Epidermal melanocyte (primary cell): ENCODE measurements around the gene MIPEP.

Experiments
- DNase-seq: peaks from one replicate; pipeline ENCODE4 v3.0.0; 2011; ENCODE audit warnings: low spot score; ENCODE audit not compliant: insufficient read length

The MIPEP gene

GRCh38 chr13:23855360-23855759, 33.8 kb downstream of the MIPEP start:
- DNase-seq, result no peak

GRCh38 chr13:23852351-23852750, 36.8 kb downstream of the MIPEP start:
- DNase-seq, result no peak

DNA sequence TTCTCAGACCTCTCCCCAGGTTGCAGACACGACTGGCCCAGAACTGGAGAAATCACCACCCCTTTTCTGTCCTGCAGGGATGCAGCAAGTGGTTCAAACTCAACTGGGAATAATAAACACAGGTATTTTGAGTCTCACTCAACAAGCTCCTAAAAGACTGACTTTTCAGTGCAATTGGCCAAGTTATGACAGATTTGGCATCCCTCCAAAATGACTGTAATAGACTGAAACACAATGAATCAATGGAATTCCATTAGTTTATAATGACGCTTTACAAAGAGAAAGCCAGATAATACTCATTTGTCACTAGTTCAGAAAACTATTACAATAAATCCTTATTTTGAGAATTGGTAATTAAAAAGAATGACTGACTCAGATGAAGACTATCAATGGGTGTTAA, 38.1 kb downstream of the MIPEP start:
- no peak for DNase-seq

GRCh38 chr13:23850134-23850533, 39.1 kb downstream of the MIPEP start:
- no peak for DNase-seq

DNA sequence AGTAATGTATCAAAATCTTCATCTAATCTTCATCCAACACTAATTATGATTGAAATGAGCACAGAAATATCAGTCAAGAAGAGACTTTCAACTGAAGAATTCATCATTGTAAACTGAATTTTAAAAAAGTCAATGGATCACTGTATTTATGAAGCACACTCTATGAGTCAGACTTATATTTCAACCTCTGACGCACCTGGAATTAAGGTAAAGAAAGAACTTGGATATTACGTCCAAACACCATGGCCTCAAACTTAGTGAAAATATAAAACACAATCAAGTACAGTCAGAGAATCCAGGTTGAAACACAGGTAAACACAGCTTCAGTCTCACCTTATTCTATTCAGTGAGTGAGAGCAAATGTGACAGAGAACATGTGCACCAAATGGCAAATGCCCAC, 39.5 kb downstream of the MIPEP start:
- DNase-seq, result no peak

DNA sequence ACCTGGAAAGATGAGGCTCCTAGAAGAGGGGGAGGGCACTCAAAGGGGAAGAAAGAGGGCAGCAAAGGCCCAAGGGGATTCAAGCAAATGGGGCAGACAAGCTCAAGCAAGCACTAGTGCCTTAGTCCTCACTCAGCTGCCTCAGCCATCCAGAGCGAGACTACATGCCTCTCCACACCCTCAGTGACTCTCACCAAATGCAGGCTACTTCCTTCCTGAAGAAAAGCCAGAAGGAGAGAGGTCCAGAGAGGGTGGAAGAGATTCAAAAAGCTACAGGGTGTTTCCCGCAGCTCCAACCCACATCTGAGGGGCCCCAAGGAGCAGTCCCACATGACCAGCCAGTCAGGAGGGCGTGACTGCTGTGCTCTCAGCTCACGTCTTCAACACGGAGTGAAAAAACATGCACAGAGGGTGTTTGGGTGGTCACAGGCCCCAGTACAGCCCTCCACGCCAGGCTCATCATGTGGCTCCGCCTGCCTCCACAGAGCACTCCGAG, 40.5 kb downstream of the MIPEP start:
- no peak for DNase-seq

GRCh38 chr13:23848019-23848418, 41.2 kb downstream of the MIPEP start:
- no peak for DNase-seq

DNA sequence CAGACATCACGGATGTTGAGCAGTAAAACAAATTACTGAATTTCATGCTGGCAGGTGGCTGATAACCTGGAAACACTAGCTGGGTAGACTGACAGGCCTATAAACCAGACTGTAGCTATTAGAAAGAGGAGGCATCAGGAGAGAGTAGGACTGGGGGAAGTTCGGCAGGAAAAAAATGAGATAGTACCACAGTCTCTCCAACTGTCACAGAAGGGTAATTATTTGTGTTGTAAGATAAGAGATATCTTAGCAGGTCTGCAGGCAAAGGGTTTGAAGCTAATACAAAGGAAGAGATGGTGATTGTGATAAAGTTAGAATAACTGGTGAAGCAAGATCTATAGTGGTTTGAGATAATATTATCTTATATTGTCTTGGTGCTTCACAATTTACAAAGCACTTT, 41.7 kb downstream of the MIPEP start:
- DNase-seq, result no peak

DNA sequence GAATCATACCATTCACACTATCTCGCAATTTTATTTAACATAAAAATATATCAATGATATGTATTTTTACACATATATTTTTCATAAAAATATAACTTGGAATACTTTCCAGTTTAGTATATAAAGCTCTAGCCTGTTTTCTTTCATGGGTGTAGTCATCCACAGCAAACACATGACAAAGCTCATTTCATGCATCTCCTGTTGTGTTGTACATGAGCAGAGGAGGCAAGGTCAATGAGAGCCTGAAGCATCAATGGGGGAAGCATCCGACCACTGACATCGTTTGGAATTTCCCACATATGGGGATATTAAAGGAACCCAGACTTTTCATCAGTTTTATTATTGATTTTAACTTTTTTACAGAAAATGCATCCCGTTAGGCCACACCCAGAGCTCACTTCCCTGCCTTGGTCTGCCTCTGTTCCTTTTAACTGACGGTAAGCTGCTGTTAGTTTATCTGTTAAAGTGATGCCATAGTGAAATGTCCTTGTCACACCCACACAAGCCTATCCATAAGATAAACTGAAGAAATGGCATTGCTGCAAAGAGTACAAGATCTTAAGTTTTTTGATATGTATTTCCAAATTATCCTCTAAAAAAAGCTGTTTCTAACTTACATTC, 44.0 kb downstream of the MIPEP start:
- no peak for DNase-seq

- no peak for DNase-seq
Observed at GRCh38 chr13:23844132-23844531, 45.1 kb downstream of the MIPEP start.

GRCh38 chr13:23843436-23843835, 45.8 kb downstream of the MIPEP start:
- no peak for DNase-seq

- no peak for DNase-seq
Observed at GRCh38 chr13:23842406-23842805, 46.8 kb downstream of the MIPEP start.

DNA sequence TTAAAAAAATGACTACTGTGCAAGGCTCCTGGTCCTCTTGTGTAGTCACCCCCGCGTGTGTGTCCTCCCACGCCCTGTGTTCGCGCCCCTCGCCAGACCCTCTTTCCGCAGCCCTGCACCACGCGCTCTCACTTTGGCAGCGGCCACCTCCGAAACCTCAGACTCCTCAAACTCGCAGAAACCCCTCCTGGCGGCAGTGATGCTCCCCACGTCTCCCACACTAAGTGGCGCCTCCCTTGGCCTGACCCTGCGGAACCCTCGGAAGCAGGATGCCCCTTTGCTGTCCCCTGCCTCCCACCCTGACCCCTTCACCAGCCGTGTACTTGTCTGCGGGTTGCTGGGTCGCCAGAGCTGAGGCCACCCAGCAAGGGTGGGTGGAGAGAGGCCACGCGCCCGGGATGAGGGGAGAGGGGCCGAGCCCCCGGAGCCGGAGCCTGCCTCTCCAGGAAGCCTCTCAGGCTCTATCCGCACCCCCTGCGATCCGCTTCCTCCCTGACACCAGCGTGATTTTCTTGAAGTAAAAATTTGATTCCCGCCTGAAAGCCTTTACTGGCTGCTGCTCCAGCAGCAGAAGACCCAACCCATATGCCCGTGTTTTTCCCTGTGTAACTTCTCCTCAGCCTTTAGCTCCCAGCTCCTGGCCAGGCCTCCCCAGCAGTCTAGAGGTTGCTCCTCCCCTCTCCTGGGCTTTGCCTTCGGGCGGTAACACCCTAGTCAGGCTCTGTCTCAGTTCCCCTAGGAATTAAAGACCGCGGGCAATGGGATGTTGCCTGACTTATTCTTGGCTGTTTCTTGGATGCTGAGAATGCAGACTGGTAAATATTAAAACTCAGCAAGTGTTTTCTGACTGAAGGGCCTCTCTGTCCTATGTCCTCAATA, 55.2 kb downstream of the MIPEP start:
- no peak for DNase-seq

DNA sequence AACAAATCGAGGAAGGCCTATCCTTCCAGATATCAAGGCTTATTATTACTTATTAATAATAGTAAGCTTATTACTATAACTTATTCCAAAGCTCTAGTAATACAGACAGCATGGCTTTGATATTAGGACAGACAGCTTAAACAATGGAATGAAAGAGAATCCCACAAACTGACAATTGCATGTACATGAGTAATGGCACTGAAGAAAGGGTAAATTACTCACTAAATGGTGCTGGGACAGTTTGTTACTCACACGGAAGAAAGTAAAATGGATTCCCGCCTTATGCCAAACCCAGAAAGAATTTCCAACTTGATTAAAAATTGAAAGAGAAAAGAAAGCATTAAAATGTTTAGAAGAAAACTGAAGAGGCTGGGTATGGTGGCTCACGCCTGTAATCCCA, 60.3 kb downstream of the MIPEP start:
- no peak for DNase-seq

DNA sequence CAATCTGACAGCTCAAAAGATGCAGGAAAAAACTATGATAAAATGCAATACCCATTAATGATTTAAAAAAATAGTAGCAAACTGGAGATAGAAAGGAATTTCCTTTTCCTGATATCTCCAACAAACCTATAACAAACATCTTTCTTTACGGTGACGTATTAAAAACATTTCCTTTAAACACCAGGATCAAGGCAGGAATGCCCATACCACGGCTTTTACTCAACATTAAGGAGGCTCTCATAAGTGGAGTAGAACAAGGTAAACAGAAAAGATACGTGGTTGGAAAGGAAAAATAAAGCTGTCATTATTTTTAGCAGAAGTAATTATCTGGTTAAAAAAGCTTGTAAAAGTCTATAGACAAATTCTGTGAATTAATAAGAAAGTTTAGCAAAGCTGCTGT, 61.1 kb downstream of the MIPEP start:
- DNase-seq, result no peak

DNA sequence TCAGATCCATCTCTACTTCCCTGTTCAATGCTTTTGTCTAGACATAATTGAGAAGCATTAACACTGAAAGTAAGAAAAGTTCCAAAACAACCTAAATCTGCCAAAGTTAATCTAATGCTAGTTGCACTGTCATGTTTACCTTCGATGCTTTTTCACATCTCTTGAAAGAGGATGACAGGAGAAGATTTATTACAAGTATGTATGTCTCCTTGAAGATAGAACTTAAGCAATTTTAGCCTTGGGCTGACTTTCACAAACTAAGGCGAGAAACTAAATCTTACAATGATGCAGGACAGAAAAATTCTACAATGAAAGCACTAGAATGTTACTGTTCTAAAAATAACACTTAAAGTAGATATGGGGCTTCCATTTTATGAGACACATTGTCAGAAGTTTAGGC, 64.0 kb downstream of the MIPEP start:
- no peak for DNase-seq

DNA sequence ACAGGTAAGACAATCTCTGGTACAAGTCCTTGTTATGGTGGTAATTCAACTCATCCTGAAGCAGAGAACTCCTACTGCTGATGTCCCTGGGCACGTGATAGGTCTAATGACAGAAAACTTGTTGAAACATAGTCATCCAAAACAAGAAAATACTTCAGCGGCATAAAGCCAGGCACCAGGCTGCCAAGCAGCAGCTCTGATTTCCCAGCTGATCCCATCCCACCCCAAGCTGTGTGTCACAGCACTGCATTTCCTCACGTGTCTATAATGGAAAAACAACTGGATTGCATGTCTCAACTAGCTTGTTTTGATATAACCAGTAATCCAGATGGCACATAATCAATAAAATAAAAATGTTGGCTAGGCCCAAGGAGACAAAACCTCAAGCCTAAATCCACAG, 64.8 kb downstream of the MIPEP start:
- DNase-seq, result no peak

DNA sequence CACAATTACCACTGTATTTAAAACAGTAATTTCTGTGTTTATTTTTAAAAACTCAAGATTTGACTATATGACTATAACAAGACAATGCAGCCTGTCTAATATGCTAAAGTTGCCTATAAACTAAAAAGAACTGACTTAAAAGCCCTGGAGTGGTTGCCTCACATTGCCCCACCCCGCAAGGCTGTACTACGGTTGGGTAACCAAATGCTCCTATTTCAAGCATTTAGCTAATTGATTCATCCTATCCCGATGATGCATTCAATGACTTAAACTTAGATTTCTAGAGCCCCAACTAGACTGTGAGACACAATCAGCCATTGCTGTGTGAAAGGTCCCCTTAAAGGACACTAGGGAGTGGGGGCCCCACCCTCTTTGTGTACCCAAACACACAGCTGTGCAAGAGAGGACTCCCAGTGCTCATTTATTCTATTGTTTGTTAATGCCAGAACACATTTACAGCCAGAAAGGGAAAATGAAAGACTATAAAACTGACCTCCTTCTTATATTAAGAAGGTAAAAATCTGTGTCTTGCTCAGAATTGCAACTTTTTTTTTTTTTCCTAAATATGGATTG, 66.9 kb downstream of the MIPEP start:
- no peak for DNase-seq

GRCh38 chr13:23820530-23820929, 68.7 kb downstream of the MIPEP start:
- DNase-seq, result no peak

DNA sequence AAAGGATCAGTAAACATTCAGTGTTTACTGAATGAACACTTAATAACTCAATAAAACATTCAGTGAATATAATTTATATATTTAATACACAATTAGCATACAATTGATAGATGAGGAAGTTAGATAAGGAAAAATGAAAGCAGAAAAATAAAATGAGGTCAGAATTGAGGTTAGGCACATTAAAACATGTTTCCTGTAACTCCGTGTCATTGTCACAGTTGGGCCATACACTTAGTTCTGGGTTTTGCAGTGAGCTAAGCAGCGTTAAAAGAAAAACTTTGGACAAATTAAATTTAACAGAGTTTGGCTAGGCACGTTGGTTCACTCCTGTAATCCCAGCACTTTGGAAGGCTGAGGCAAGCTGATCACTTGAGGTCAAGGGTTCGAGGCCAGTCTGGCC, 71.4 kb downstream of the MIPEP start:
- DNase-seq, result no peak

DNA sequence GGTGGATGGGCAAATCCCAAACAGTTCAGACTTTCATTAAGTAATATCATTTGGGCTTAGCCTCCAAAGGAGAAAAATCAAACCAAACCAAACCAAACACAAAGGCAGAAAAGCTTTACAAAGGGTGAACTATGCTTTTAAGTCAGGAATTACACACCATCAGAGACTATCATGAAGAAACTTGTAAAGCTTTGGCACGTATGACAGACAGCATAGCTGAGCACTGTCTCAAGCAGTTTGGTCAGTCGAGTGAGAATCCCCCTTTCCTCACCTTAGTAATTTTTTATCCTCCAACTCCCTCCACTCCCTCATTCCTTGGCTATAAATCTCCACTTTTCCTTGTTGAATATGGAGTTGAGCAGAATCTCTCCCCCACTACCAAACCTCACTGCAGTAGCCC, 72.1 kb downstream of the MIPEP start:
- DNase-seq, result no peak

DNA sequence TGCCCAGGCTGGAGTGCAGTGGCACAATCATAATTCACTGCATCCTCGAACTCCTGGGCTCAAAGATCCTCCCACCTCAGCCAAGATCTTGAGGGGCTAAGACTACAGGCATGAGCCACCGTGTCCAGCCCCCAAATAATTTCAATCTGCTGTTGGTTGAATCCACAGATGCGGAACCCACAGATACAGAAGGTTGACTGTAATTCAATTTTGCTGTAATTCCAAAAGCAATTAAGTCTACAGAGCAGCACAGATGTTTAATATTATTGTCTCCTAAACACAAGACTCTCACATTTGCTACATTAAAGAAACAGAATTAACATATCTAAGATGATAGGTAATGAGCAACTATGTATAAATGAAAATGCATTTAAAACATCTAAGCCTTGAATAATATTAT, 75.6 kb downstream of the MIPEP start:
- no peak for DNase-seq
